HG03457 (cell line): ENCODE data around the gene ROGDI.
A peak's percentile ranks its signal among the peaks of the same experiment; 100 is the strongest.

Source experiments
- ATAC-seq: cut with Tn5 transposase; IDR thresholded peaks from one replicate; pipeline ENCODE4 v1.9.1; 2021; ENCODE audit warnings: moderate number of reproducible peaks; ENCODE audit not compliant: unreplicated experiment

The ROGDI gene

DNA sequence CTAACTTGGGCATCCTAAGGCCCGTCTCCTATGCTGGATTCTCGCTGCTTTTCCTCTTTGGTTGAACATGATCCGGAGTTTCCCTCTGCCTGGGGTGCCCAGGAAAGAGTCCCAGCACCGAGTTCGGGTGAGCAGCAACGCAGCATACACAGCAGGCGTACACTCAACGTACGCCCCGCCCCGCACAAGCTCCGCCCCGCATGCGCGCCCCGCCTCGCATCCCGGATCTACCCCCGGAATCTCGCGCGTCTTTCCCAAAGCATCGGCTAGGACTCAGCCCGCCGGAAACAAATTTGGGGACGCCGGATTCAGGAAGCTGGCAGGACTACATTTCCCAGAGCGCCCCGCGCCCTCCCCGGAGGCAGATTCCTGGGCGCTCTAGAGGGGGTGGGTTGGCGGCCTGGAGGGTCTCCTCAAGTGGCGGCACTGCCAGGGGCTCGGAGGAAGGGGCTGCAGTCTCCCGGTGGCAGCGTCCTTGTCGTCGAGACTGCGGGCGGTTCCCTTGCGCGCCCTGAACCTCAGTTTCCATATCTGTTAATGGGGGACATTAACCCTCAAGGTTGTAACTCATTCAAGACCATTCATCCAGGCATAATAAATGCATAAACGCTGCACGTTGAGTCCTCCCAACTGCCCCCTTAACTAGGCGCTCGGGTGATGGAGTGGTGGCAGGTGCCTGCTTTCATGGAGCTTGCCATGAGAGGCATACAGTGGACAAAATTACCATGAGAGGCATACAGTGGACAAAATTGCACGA is 33.7 kb downstream of the ROGDI start:
- ATAC-seq = peak; percentile 59

DNA sequence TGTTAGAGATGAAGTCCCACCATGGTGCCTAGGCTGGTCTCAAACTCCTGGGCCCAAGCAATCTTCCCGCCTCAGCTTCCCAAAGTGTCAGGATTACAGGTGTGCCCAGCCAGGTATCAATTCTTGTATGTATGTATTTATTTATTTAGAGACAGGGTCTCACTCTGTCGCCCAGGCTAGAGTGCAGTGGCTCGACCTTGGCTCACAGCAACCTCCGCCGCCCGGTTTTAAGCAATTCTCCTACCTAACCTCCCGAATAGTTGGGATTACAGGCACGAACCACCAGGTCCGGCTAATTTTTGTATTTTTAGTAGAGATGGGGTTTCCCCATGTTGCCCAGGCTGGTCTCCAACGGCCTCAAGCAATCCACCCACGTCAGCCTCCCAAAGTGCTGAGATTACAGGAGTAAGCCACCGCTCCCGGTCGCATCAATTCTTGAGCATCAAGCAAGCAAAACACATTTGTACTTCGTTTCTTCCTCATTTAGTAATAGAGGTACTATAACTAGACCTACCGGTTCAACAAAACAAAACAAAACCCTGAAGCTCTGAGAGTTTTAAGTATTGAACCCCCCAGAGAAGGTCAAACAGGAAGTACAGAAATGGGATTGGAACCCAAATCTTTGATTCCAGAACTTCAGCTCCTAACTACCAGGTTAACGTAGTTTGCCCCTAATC is 34.4 kb downstream of the ROGDI start:
- peak; percentile 6 for ATAC-seq

DNA sequence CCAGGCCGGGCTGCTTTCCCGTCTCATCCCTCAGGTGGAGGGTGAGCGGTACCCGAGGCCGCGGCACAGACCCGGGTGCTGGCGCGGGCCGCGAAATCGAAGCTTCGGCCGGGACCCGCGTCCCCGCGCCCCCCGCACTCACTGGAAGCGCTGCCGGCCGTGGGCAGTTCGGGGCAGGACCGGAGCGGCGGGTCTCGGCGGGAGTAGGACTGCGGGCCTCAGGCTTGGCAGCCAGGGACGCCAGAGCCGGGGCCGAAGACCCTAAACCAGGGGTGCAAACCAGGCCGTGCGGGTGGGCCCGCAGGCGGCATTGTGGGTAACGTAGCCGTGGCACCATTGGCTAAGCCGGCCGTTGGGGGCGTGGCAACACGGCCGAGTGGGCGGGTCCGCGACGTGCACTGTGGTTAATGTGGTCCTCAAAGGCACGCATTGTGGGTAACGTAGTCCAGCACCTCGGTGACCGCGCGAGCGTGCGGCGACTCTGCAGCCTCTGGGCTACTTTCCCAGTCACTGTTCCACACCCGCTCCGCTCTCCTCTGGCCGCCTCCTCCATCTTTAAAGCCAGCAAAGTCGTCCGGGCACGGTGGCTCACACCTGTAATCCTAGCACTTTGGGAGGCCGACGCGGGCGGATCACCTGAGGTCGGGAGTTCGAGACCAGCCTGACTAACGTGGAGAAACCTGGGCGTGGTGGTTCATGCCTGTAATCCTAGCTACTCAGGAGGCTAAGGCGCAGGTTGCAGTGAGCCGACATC is 35.4 kb downstream of the ROGDI start, which contains the start of gene ZNF500:
Gene ZNF500, minus strand, starts transcription at position 288 of the 754 bp plus-strand sequence. CDS start 1,184 bp downstream, outside the sequence.
- peak; percentile 63 for ATAC-seq

DNA sequence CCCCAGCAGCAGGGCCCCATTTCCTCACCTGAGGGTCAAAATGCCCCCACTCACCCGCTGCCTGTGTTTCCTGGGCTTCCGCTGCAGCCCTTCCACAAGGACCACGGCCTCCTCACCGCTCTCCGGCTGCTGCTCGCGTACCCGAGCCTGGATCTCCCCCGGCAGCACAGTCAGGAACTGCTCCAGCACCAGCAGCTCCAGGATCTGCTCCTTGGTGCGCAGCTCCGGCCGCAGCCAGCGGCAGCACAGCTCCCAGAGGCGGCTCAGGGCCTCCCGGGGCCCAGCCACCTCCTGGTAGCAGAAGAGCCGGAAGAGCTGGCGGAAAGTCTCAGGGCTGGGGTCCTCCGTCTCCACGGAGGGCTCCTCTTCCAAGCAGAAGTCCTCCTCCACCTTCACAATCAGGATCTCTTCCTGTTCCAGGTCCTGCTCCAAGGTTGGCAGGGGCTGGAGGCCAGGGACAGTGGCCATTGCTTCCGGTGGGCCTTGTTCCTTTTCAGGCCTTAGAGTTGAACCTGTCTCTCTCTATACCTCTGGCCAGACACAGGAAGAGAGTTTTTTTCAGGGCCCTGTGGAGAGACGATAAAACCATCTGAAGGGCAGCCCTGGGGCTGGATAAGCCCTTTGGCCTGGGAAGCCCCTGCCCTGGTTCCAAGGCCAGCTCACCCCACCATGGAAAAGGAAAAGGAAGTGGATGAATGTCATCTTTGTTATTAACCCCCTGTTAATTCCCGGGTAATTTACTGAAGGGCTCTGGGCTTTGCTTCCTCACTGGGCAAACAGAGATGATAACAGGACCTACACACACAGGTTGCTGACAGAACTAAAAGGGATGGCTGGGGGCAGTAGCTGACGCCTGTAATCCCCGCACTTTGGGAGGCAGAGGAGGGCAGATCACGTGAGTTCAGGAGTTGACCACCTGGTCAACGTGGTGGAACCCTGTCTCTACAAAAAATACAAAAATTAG is 36.6 kb downstream of the ROGDI start:
- ATAC-seq = no peak

DNA sequence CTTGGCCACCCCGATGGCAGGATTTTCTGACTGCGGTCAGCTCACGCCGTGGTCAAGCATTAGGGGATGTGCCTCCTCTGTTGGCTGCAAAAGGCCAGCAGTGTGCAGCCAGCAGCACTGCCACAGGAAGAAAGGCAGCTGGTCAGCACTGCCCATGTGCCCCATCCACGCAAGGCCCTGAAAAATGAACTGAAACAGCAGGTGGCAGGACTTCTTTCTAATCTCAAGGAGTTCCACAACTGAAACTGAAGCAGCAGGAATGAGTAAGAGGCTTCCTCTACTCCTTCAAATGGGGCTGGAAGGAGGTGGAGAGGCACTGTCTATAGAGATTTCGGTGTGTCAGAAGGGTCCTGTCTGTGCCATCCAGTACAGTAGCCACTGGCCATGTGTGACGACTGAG is 38.6 kb downstream of the ROGDI start:
- no peak for ATAC-seq

DNA sequence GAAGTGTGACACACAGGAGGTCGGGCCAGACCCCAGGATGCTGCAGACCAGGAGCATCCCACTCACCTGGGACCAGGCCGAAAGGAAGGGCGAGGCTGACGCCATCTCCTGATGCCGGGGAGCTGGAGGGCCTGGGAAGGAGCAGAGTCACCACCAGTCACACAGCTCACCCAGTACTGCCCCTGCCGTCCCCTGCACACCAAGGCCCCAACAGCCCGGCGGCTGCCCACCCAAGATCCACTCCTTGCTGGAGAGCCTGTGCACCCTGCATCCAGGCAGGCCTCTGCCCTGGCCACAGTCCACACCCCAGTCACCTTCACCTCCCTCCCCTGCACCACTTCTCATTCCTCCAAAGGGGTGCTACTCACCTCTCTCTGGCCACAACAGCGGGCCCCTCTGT is 40.2 kb downstream of the ROGDI start:
- no peak for ATAC-seq

DNA sequence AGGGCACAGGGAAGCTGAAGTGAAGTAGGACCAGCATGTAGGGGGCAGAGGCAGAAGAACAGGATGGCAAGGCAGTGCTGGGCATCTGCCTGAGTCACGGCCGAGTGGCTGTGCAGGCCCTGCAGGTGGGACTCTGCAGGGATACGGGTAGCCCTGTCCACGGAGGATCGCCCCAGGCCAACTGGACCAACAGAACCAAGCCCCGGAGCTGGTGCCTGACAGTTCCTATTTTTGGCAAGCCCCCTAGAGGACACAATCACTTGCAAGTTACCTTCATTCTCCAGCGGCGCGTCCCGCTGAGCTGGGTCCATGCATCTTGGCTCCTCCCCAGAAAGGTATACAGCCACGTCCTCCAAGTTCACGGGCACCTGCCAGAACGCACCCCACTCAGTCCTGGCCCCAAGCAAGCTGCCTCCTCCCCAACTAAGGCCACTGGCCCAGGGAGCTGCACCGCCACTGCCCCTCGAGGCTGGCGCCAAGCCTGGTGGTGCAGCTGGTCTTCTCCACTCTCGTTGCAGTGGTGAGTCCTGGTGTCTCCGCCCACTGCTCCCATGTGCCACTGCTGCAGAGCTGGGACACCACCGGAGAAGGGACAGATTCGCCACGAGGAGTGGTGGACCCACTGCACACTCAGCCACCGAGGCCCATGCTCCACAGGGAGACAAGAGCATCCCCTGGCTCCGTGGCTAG is 42.1 kb downstream of the ROGDI start:
- ATAC-seq = no peak

DNA sequence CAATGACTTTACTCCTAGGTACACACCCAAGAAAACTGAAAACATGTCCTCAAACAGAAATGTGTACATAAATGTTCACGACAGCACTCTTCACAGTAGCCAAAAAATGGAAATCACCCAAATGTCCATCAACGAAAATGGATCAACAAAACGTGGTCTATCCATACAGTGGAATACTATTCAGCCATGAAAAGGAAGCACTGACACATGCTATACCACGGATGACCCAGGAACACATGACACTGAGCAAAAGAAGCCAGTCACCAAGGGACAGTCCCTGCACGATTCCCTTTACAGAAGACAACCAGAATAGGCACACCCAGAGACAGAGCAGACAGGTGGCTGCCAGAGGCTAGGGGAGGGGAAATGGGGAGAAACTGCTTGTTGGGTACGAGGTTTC is 46.7 kb downstream of the ROGDI start:
- ATAC-seq = no peak

DNA sequence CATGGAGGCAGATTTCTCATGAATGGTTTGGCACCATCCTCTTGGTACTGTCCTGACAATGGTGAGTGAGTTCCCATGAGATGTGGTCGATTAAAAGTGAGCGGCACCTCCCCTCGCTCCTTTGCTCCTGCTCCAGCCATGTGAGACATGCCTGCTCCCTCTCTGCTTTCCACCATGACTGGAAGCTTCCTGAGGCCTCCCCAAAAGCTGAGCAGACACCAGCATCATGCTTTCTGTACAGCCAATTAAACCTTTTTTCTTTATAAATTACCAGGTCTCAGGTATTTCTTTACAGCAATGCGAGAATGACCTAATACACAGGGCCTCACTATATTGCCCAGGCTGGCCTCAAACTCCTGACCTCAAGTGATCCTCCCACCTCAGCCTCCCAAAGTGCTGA is 47.6 kb downstream of the ROGDI start:
- no peak for ATAC-seq

DNA sequence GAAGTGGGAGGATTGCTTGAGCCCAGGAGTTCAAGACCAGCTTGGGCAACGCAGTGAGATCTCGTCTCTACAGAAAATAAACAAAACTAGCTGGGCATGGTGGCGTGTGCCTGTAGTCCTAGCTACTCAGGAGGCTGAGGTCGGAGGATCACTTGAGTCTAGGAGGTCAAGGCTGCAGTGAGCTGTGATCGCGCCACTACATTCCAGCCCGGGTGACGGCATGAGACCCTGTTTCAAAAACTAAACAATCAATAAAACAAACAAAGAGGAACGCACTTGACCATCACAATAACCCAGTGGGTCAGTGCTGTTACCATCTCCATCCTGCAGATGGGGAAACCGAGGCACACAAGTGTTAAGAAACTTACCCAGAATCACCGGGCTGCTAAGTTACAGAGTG is 49.2 kb downstream of the ROGDI start:
- no peak for ATAC-seq

DNA sequence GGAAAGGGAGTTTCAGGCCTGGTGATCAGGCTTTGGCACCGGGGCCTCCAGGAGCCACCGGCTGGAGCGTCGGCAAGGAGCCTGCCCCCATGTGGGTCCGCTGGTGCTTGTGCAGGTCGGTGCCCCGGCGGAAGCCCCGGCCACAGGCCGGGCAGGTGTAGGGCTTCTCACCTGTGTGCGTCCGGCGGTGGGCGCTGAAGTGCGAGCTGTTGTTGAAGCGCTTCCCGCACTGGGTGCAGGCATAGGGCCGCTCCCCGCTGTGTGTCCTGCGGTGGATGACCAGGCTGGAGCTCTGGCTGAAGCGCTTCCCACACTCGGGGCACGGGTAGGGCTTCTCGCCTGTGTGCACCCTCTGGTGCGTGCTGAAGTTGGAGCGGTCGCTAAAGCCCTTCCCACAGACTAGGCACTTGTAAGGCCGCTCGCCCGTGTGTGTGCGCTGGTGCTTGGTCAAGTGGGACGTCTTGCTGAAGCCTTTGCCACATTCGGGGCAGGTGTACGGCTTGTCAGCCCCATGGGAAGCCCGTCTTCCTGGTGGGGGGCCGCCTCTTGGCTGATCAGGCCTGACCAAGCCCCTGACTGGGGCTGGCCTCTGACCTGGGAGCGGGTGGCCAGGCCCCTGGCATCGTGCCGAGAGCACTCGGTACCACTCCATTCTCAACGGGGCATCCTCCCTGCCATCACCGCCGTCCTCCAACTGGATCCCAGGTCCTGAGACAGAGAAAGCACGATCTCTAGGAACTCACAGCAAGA is 49.9 kb downstream of the ROGDI start:
- no peak for ATAC-seq

DNA sequence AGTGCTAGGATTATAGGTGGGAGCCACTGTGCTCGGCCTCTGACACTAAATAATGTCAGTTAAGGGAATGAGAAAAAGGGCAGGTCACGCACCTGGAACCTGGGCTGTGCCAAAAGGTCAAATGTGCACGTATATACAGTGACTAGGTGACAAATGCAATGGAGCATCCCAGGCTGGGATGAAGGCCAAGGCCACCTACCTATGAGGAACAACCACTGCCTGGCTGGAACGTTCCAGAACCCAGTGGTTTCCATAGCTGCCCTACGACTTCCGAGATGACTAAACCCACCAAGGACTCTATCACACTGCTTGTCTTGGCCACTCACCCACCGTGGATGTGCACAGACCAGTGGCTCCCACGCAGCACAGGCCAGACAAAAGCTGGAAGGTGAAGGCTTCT is 51.5 kb downstream of the ROGDI start:
- ATAC-seq = no peak

DNA sequence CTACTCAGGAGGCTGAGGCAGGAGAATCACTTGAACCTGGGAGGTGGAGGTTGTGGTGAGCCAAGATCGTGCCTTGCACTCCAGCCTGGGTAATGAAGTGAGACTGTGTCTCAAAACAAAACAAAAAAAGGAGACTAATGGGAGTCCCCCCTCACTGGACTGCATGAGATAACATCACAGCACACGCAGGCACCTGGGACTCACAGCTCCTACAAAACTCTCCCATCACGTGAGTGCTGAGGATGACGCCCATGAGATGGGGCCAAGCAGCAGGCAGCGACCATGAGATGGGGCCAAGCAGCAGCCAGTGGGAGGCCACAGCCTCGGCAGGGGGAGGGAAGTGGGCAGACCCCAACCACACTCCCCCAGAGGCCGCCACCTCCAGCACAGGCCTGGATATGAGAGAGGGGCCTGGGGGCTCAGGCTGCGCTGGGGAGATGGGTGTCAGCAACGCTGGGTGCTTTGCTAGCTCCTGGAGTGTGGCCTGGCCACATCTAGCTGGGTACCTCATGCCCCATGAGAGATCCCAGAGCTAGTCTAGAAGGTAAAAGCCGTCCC is 52.7 kb downstream of the ROGDI start:
- no peak for ATAC-seq

DNA sequence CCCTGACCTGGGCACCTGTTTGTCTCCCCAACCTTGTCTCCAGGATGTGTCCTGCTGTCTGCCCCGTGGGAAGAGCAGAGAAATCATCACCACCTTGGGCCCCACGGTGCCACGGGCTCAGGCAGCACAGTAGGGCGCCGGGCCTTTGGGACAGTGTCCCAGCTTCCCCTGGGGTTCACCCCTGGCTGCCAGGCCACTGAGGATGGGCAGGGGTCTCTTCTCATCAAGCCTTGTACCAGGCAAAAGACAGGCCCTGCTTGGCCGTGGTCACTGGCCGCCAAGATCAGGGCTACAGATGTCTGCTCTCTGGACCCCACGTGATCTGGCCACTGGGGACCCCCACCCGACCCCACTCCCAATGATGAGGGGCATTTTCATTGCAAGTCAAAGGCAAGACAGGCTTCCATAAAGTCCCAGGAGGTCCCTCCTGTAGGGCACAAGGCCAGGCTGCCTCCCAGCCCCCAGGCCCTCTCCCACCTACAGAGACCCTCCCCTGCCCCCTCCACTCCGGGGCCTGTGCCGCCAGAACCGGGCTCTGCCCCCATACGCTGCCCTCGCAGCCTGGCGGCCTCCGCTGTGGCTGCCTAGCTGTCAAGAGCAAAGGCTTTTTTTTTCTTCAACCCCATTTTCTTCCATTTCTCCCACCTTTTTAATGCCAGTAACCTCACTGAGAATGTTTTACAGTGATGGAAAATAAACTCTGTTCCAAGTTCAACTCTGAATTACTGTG is 53.6 kb downstream of the ROGDI start:
- no peak for ATAC-seq

DNA sequence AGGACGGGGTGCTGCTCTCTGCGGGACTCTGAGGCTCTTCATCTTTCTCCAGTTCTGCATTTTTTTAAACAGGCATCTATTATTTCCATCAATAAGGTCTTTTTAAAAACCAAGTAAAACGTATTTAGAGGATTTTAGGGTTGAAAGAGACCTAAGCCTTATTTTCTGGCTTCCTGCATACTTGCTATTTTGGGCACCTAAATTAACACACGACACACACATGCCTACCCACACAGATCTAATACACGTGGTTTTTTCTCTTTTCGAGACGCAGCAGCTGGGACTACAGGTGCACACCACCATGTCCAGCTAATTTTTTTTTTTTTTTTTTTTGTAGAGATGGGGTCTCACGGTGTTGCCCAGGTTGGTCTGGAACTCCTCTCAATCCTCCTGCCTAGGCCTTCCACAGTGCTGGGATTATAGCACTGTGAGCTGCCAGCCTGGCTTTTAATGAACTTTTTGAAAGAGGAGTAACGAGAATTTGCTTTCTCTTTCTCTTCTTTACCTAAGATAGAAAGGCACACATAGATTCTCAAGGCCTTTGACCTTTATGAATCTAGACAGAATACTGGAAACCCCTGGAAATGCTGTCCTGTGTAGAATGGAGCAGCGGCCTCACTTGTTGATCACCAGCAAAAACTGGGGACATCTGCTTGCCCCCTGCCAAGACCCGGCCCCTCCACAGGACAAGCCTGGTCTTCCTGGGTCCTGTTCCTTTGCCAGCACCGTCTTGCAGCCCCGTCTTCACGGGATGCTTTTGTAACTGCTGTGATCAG is 54.3 kb downstream of the ROGDI start:
- ATAC-seq = no peak

DNA sequence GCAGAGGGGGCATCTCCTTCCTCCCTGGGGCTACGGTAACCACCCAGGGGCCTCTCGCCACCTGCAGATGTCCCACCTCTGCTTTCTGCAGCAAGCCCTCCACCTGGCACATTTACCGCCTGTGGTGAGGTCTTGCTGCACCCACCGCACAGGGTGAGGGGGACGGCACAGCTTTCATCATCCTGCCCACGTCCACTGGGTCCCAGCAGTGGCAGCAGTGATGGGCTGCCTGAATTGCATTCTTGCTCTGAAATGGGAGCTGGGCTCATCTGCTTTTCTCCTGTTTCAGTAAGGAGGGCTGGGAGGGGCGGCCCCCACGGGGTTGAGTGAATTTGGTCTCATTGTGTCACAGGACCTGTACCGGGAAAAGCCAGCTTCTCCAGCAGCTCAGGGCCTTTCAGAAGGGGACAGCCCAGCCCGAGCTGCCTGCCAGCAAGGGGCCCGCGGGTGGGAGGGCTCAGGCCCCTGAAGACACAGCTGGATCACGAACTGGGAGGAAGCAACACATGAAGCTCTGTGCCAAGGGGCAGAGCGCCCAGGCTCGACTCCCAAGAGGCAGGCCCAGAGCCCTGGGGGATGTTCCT is 55.4 kb downstream of the ROGDI start:
- ATAC-seq = no peak
